Mucosa of rectum (tissue), 2 donors: ENCODE results near the gene MCAT.

Source experiments
- H3K27ac ChIP-seq, 2 donors: one replicate each; pipeline ENCODE4 v1.7.0; 2013; ENCODE audit warnings: inconsistent platforms in 2 of 2, low read depth in 2 of 2, low read length in 2 of 2
- H3K27me3 ChIP-seq, 2 donors: one replicate each; pipeline ENCODE4 v1.7.0; 2013; ENCODE audit warnings: low read length in 2 of 2; ENCODE audit not compliant: control insufficient read depth in 2 of 2, insufficient read depth in 2 of 2
- H3K36me3 ChIP-seq, 2 donors: one replicate each; pipeline ENCODE4 v1.7.0; 2013; ENCODE audit warnings: low read length in 2 of 2; ENCODE audit not compliant: control insufficient read depth in 2 of 2, insufficient read depth in 2 of 2
- H3K4me1 ChIP-seq, 2 donors: one replicate each; pipeline ENCODE4 v1.7.0; 2013; ENCODE audit warnings: low read length in 2 of 2, mild to moderate bottlenecking in 1 of 2; ENCODE audit not compliant: control insufficient read depth in 2 of 2, insufficient read depth in 2 of 2
- H3K4me3 ChIP-seq, 2 donors: one replicate each; pipeline ENCODE4 v1.7.0; 2013; ENCODE audit warnings: low read length in 2 of 2
- H3K9ac ChIP-seq, 2 donors: one replicate each; pipeline ENCODE4 v1.7.0; 2013; ENCODE audit warnings: low read length in 2 of 2, low read depth in 1 of 2, mild to moderate bottlenecking in 1 of 2
- H3K9me3 ChIP-seq, 2 donors: one replicate each; pipeline ENCODE4 v1.7.0; 2013; ENCODE audit warnings: low read length in 2 of 2; ENCODE audit not compliant: control insufficient read depth in 2 of 2
- donor health status: healthy.
- donor health status: Normal muscosa, but diverticular disease.

Gene MCAT

DNA sequence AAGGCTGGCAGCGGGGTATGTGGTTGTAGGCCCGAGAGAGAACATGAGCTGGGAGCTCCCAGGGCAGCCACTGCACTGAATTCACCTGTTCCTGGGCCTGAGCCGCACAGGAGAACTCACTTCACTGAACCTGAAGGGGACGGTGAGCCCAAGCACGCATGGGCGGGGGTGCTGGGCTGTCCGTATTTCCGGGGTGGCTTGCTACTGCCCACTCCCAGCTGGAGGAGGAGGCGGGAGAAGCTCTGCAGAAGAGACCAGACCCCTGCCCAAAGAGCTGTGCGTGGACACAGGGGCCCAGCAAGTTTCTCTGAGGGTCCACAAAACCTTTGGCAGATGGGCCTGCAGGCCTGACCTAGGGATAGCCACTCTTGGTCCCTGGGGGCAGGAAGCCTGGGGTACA, 38.9 kb upstream of the MCAT start:
- H3K4me1 ChIP-seq = peaks cover 11 to 12% of the 10 kb centered on the region in 2 donors
- no peak overlapping the region for H3K9ac ChIP-seq
- H3K27ac ChIP-seq = no peak overlapping the region
- H3K9me3 ChIP-seq = no peaks in the 10 kb centered on the region
- no peaks in the 10 kb centered on the region for H3K27me3 ChIP-seq
- no peak overlapping the region for H3K4me3 ChIP-seq
- H3K36me3 ChIP-seq = peaks cover 17 to 34% of the 10 kb centered on the region in 2 donors

DNA sequence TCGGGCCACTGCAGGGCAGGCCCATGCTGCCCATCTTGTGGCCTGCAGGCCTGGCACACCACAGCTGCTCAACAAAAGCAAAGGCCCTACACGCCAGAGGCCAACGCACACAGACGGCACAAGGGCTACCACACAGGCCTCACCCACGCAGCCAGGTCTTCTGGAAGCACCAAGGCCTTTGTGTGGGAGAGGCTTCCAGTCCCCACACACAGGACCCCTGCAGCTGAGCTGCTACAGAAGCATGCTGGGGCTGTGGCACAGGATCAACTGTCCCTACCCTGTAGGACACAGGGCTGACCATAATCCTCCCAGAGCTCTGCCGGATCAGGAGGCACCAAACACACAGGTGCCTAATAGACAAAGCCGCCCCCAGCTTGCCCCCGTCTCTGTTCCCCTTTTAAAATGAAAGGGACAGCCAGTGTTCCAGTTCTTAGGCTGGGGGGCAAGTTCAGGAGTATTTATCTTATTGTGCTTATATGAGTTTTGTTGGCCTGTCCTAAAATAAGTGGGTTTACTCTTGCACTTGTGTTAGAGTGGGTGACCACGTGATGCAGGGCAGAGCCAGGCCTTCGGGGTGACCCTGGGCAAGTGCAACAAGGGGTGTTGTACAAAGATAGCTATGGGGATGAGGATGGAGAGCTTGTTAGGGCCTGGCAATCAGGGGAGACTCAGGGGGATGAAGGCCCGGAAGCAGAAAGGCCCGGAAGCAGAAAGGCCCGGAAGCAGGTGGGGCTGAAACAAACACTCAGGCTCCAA, 38.3 kb upstream of the MCAT start:
- no peaks in the 10 kb centered on the region for H3K27me3 ChIP-seq
- no peaks in the 10 kb centered on the region for H3K9me3 ChIP-seq
- H3K27ac ChIP-seq = no peak overlapping the region
- H3K36me3 ChIP-seq = peaks cover 19 to 34% of the 10 kb centered on the region in 2 donors
- no peak overlapping the region for H3K4me3 ChIP-seq
- H3K4me1 ChIP-seq = peaks cover 10 to 12% of the 10 kb centered on the region in 2 donors
- H3K9ac ChIP-seq = no peak overlapping the region

DNA sequence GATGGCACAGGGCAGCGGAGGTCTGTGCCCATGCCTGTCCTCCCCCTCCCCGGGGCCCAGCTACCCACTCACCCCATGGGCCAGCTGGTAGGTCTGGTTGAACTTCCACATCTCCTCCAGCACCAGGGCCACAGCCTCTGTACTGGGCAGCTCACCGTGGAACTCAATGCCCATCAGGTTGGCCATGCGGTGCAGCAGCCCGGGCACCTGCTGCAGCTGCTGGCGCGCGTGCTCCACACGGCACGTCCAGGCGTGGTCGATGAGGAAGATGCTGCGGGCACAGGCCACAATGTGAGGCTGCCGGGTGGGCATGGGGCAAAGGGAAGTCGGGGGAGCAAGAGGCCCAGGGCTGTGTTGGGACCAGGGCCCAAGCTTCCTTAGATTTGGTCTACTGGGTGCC, 37.5 kb upstream of the MCAT start:
- H3K9me3 ChIP-seq = no peaks in the 10 kb centered on the region
- H3K4me1 ChIP-seq = peaks cover 3 to 9% of the 10 kb centered on the region in 2 donors
- H3K27ac ChIP-seq = no peak overlapping the region
- no peaks in the 10 kb centered on the region for H3K27me3 ChIP-seq
- no peak overlapping the region for H3K4me3 ChIP-seq
- no peak overlapping the region for H3K9ac ChIP-seq
- H3K36me3 ChIP-seq = peaks cover 24 to 38% of the 10 kb centered on the region in 2 donors

DNA sequence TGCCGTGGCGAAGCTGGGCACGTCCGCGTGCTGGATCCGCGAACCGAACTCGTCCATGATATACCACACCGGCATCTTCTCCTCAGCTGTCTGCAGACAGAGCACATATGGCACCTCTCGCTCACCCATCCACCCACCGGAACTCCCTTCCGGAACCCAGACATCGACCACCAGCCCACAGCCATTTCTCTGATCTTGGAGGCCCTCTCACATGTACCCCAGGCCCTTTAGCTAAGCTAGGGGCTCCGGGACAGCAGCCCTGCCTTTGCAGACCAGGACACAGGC, 36.7 kb upstream of the MCAT start:
- H3K9ac ChIP-seq = no peak overlapping the region
- peaks cover 0 to 4% of the 10 kb centered on the region in 2 donors for H3K4me1 ChIP-seq
- H3K9me3 ChIP-seq = no peaks in the 10 kb centered on the region
- peaks cover 28 to 44% of the 10 kb centered on the region in 2 donors for H3K36me3 ChIP-seq
- no peaks in the 10 kb centered on the region for H3K27me3 ChIP-seq
- H3K4me3 ChIP-seq = no peak overlapping the region
- H3K27ac ChIP-seq = no peak overlapping the region

DNA sequence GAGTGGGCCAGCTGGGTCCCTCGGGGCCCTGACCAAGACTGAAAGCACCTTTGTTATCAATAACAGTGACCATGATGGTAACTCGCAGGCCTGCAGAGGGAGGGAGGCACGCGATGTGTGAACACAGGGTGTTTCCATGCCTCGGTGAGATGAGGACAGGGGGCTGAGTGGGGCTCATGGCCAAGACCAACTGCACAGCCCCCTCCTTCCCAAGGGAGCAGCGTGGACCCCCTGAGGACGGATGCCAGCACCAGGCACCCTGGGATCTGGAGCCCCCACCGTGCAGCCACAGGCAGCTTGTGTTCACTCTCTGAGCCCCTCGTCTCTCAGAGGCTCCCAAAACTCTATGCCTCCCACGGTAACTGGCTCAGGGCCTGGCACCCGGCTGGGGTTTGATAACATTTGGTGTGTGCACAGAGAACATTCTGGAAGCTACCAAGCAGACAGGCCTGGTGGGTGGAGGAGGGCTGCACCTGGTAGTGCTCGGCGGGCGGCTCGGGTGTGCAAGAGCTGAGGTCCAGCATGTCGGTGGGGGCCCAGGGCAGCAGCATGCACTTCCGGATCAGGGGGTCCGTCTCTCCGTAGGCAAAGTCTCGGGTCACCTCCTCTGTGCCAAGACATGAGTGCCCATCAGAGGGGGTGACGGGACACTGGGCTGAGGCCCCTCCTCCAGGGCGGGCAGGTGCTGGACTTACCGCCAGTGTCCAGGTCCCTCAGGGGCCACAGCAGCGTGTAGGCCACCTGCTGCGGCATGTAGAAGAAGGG, 36.1 kb upstream of the MCAT start:
- H3K36me3 ChIP-seq = peaks cover 32 to 46% of the 10 kb centered on the region in 2 donors

DNA sequence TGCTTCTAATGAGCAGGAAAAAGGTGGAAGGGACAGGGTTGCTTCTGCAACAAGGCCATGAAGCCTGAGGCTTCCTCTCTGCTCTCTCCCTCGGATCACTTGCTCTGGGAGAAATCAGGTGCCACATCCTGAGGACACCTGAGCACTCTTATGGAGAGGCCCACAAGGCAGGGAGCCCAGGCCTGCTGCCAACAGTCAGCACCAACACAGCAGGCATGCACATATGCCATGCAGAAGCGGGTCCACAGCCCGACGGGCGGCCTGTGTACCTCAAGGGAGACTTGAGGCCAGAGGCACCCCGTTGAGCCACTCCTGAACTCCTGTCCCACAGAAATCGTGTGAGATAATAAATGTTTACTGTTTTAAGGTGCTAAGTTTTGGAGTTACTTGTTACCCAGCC, 34.3 kb upstream of the MCAT start:
- no peak overlapping the region for H3K9ac ChIP-seq
- H3K27me3 ChIP-seq = no peaks in the 10 kb centered on the region
- no peaks in the 10 kb centered on the region for H3K4me1 ChIP-seq
- H3K36me3 ChIP-seq = peaks cover 46 to 55% of the 10 kb centered on the region in 2 donors
- no peak overlapping the region for H3K27ac ChIP-seq
- H3K4me3 ChIP-seq = no peak overlapping the region
- no peaks in the 10 kb centered on the region for H3K9me3 ChIP-seq

More for the DNA sequence above, 36.1 kb upstream of the MCAT start:
- no peak overlapping the region for H3K27ac ChIP-seq
- H3K9me3 ChIP-seq = no peaks in the 10 kb centered on the region
- peaks cover 0 to under 1% of the 10 kb centered on the region in 2 donors for H3K4me1 ChIP-seq
- no peak overlapping the region for H3K9ac ChIP-seq
- H3K4me3 ChIP-seq = no peak overlapping the region
- H3K27me3 ChIP-seq = no peaks in the 10 kb centered on the region

DNA sequence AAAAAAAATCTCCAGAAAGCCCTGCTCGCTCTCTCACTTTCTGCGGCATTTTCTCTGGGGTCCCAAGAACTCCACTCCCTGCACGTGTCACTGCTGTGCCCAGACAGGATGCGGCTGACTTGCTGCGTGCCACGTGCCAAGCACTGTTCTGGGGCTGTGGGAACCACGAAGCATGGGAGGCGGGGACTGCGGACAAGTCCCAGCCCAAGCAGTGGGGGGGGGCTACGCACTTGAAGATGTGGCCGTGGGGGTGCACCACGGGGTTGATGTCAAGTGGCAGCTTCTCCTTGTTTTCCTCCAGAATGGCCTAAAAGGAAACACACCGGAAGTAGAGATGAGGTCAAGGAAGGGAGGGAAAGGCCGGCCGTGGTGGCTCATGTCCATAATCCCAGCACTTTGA, 32.9 kb upstream of the MCAT start:
- H3K4me1 ChIP-seq = peaks cover 6 to 12% of the 10 kb centered on the region in 2 donors
- no peaks in the 10 kb centered on the region for H3K9me3 ChIP-seq
- no peak overlapping the region for H3K9ac ChIP-seq
- no peak overlapping the region for H3K4me3 ChIP-seq
- H3K27me3 ChIP-seq = no peaks in the 10 kb centered on the region
- peaks cover 49 to 56% of the 10 kb centered on the region in 2 donors for H3K36me3 ChIP-seq
- H3K27ac ChIP-seq = no peak overlapping the region

DNA sequence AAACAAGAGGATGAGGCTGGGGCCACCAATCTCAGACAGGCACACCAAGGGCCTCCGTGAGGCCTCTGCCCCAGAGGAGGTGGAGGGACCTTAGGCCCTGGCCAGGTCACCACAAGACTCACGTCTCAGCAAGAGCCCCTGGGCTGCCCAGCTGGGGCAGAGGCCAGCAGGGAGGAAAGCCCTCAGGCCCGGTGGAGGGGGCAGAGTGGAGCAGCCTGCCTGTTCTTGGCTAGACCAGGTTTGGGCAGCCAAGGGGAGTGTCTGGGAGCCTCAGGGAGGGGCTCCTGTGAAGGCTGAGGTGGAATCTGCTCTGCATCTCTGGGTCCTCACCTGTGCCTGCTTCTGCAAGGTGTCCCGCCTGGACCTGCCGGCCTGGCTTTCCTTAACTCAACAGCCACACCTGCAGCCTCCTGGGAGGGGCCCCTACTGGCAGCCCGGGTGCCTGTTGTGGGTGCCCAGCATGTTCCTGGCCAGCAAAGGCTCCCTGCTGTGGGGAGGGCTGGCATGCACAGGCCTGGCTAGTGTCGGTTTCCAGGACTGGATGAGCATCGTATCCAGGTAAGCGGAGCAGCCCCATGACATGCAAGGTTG, 31.8 kb upstream of the MCAT start:
- Histone ChIP-seq H3K9me3 (no peaks in the 10 kb centered on the region), H3K4me1 (peaks cover 8 to 22% of the 10 kb centered on the region in 2 donors), H3K36me3 (peaks cover 47 to 57% of the 10 kb centered on the region in 2 donors), H3K4me3 (no peak overlapping the region), H3K9ac (no peak overlapping the region), H3K27ac (no peak overlapping the region), H3K27me3 (no peaks in the 10 kb centered on the region)

DNA sequence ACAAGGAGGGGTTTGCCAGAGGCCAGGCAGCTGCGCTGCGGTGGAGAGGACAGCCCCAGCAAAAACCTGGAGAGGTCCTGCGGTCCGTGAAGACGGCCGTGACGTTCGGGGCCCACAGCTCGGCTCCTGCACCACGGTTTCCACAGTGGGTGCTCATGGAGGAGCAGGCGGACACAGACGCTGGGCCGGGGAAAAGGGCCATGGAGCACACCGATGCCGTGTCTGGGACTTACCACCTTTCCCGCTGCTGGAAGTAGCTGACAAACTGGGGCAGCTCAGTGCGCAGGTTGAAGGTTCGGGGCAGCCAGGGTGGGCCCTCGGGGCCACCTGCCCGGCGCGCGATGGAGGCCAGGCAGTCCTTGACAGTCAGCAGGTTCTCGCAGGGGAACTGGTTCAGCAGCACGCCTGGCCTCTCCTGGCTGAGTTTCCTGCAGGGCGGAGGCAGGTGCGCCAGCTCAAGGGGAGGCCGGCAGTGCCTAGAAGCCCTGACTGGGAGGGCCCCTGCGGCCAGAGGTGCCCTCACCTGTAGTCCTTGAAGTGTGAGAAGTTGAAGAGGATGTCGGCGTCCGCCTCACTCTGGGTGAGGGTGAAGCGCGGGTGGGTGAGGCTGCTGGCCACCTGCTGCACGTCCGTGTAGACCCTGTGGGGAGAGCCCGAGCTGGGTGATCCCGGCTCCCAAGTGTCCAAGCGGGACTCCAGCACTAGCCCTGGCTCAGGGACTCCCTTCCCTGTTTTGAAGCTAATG, 30.9 kb upstream of the MCAT start:
- no peak overlapping the region for H3K27ac ChIP-seq
- H3K9ac ChIP-seq = no peak overlapping the region
- H3K9me3 ChIP-seq = no peaks in the 10 kb centered on the region
- H3K27me3 ChIP-seq = no peaks in the 10 kb centered on the region
- H3K4me1 ChIP-seq = peaks cover 12 to 28% of the 10 kb centered on the region in 2 donors
- no peak overlapping the region for H3K4me3 ChIP-seq
- H3K36me3 ChIP-seq = peaks cover 46 to 49% of the 10 kb centered on the region in 2 donors
